Left lung (tissue), 10 donors: ENCODE results near the gene MN1. TPM values are rescaled to one million over a fixed set of nuclear protein-coding genes. Genes with fewer than 3 reads are reported as not detected.

Experiments
- ATAC-seq: fragments of 200-7000 bp; cut with Tn5 transposase; one replicate; pipeline ENCODE4 v1.9.1; 2020; ENCODE audit warnings: moderate library complexity
- DNase-seq, 4 donors: peaks; one replicate each; pipeline ENCODE4 v3.0.0-alpha.2; 2013 to 2020
- H3K27ac ChIP-seq, 2 donors: fragments of 200-600 bp; sonication (generic) in 1 of 2; one replicate each; pipeline versions ENCODE4 v1.5.0 to v1.8.0; 2020 to 2021
- H3K27me3 ChIP-seq, 2 donors: fragments of 200-600 bp; sonication (generic) in 1 of 2; one replicate each; pipeline versions ENCODE4 v1.5.0 to v1.8.0; 2020 to 2021
- H3K36me3 ChIP-seq, 2 donors: fragments of 200-600 bp; sonication (generic) in 1 of 2; one replicate each; pipeline versions ENCODE4 v1.5.0 to v1.8.0; 2020 to 2021
- H3K4me1 ChIP-seq, 2 donors: fragments of 200-600 bp; one replicate each; pipeline ENCODE4 v1.8.0; 2021
- H3K4me3 ChIP-seq, 2 donors: fragments of 200-600 bp; sonication (generic) in 1 of 2; one replicate each; pipeline versions ENCODE4 v1.5.0 to v1.8.0; 2020 to 2021; ENCODE audit warnings: mild to moderate bottlenecking in 1 of 2
- H3K9me3 ChIP-seq, 2 donors: fragments of 200-600 bp; sonication (generic) in 1 of 2; one replicate each; pipeline versions ENCODE4 v1.5.0 to v1.8.0; 2020 to 2021
- intact Hi-C, 2 donors: fragments of 100-400 bp; cut with DNase I; formaldehyde crosslinking; loops; one replicate each; pipeline versions ENCODE4 v1.11.2 to v1.14.2; 2022
- polyA plus RNA-seq, 6 donors: library from polyadenylated mRNA; unstranded; fragments of 120-200 nt; gene quantifications; one replicate each; pipeline ENCODE4 v1.2.1, GENCODE V29; 2013; ENCODE audit not compliant: insufficient read length in 6 of 6
- total RNA-seq, 2 donors: library from RNA; stranded (reverse); fragmentation: NEBNext Ultra II Directional; extraction: Animal tissue kit (Norgen Biotek cat#: 25700); gene quantifications; one replicate each; pipeline ENCODE4 v1.2.1, GENCODE V29; 2021
- TF ChIP-seq, protein P1 (sequence below), 2 donors: fragments of 200-600 bp; sonication (generic) in 1 of 2; IDR thresholded peaks; one replicate each; pipeline versions ENCODE4 v1.5.0 to v1.8.0; 2021; ENCODE audit warnings: antibody characterized with exemption in 2 of 2
- donor health status: DM: no; HTN: yes; CAD: no.
- donor health status: DM: no; HTN: no; CAD: no.

The MN1 gene
- total and polyA plus RNA-seq, 8 donors: 1.9 to 7.4 (median 3.3) TPM

DNA sequence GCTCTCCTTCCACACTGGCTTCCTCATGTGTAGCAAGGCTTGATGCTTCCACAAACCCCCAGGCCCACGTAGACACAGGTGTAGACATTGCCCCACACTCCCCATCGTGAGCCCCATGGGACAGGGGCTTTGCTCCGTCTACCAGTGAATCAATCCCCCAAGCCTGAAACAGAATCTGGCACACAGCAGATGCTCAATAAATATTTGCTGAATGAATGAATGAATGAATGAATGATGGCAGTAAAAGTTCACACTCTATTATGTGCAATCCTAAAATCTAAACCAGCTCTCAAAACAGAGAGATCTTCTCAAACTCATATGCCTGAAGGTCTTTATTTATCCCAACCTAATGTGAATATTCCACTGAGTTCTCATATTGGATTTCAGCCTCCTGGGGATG, 69.9 kb downstream of the MN1 start:
- TF ChIP-seq, protein P1, sequence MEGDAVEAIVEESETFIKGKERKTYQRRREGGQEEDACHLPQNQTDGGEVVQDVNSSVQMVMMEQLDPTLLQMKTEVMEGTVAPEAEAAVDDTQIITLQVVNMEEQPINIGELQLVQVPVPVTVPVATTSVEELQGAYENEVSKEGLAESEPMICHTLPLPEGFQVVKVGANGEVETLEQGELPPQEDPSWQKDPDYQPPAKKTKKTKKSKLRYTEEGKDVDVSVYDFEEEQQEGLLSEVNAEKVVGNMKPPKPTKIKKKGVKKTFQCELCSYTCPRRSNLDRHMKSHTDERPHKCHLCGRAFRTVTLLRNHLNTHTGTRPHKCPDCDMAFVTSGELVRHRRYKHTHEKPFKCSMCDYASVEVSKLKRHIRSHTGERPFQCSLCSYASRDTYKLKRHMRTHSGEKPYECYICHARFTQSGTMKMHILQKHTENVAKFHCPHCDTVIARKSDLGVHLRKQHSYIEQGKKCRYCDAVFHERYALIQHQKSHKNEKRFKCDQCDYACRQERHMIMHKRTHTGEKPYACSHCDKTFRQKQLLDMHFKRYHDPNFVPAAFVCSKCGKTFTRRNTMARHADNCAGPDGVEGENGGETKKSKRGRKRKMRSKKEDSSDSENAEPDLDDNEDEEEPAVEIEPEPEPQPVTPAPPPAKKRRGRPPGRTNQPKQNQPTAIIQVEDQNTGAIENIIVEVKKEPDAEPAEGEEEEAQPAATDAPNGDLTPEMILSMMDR (IDR thresholded peaks at IDR 0.05): no peak
- intact Hi-C loops: no loop called here
- Histone ChIP-seq H3K27ac (no peak overlapping the region), H3K4me1 (peaks cover 3 to 7% of the 10 kb centered on the region in 2 donors), H3K36me3 (no peaks in the 10 kb centered on the region), H3K4me3 (no peak overlapping the region), H3K9me3 (no peaks in the 10 kb centered on the region), H3K27me3 (no peaks in the 10 kb centered on the region)
- ATAC-seq (no peak), DNase-seq (no peak)

DNA sequence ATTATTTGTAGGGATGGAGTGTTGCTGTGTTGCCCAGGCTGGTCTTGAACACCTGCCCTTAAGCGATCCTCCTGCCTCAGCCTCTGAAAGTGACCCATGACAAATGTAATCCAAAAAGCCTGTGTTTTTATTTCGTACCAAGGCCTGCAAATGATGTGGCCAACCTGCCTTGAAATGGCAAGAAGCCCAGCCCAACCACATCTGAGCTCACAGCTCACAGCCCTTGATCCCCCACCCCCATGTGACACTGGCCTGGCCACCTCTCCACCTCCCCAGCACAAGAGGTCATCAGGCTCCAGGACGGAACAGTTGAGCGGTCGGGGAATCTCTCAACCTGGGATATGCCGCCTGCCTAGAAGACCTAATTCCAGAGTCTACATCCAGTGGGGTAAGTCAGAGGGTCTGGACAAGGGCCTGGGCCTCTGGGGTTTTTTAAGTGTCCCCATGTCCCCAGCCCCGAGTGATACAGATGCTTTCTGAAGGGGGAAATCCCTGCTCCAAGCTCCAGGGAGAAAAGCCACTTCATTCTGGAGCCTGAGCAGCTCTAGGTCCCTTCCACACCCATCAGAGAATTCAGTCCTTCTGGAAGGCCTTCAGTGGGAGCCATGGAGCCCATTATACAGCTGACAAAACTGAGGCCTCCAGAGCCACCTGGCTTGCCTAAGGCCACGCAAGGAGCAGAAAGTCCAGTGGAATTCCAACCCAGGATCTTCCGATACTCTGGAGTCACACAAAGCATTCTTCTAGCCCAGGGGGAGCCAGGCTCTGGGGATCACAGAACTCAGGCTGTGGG, 70.7 kb downstream of the MN1 start:
- no peak overlapping the region for H3K4me3 ChIP-seq
- no peak for DNase-seq
- no peak overlapping the region for H3K27ac ChIP-seq
- no peaks in the 10 kb centered on the region for H3K9me3 ChIP-seq
- peaks cover 10 to 11% of the 10 kb centered on the region in 2 donors for H3K4me1 ChIP-seq
- no peaks in the 10 kb centered on the region for H3K36me3 ChIP-seq
- H3K27me3 ChIP-seq: no peaks in the 10 kb centered on the region
- intact Hi-C loops: no loop called here
- TF ChIP-seq, protein P1 (IDR thresholded peaks at IDR 0.05): no peak
- ATAC-seq: no peak

DNA sequence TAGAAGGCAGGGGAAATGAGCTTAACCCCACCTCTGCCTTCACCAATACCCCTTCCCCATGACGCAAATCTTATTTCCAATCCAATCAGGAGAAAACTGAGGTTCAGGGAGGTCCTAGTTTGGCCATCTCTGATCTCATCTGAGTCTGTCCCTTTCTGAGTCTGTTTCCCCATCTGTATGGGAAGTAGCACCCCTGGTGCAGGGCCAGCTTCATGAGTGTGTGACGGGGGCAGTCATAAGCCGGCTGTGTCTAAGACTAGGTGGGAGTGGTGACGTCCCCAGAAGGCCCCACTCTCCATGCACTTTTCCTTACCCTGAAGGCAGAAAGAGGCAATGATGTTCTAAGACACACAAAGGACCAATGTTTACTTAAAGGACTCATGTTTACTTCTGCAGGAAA, 72.3 kb downstream of the MN1 start:
- peaks cover 11% of the 10 kb centered on the region in 2 donors for H3K4me1 ChIP-seq
- TF ChIP-seq, protein P1 (IDR thresholded peaks at IDR 0.05): no peak
- no peak overlapping the region for H3K4me3 ChIP-seq
- no peak overlapping the region for H3K27ac ChIP-seq
- intact Hi-C loops: no loop called here
- H3K36me3 ChIP-seq: no peaks in the 10 kb centered on the region
- no peaks in the 10 kb centered on the region for H3K27me3 ChIP-seq
- ATAC-seq (no peak), DNase-seq (no peak)
- no peaks in the 10 kb centered on the region for H3K9me3 ChIP-seq

DNA sequence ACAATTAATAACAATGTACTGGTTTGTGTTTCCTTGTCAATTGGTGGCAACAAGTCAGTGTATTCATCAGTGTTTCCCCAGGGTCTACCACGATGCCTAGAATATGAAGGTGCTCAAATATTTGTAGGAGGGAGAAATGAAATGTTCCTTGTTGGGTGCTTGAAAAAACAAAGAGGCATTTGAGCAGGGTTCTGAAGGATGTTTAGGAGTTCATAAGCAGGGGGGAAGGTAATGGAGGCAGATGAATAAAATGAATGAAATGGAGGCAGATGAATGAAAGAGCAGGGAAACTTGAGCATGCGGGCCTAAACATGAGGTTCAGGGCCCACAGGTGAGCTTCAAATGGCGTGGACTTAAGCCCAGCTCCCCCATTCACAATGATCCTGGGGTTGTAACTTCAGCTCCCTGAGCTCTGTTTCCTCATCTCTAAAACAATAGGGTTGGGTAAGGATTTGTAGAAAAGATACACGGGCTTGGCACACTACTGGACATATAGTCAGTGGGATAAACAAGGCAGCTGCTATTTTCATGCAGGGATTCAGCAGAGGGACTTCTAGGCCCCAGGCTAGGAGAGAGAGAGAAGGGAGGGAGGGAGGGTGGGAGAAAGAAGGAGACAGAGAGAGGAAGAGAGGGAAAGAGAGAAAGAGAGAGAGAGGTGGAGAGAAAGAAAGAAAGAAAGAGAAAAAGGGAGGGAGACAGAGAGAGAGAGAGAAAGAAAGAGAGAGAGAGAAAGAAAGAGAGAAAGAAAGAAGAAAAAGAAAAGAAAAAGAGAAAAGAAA, 73.7 kb downstream of the MN1 start:
- no peaks in the 10 kb centered on the region for H3K9me3 ChIP-seq
- no peak overlapping the region for H3K4me3 ChIP-seq
- peaks cover 11% of the 10 kb centered on the region in 2 donors for H3K4me1 ChIP-seq
- H3K27ac ChIP-seq: peak overlapping the region; percentile 70 to 82
- no peaks in the 10 kb centered on the region for H3K27me3 ChIP-seq
- no peaks in the 10 kb centered on the region for H3K36me3 ChIP-seq
- no peak for ATAC-seq
- no peak for DNase-seq
- intact Hi-C loops: no loop called here
- TF ChIP-seq, protein P1 (IDR thresholded peaks at IDR 0.05): no peak
